IMR-90 (cell line): ENCODE data around the gene CRACR2B. TPM values are rescaled to one million over a fixed set of nuclear protein-coding genes. Genes with fewer than 3 reads are reported as not detected.
A peak's percentile ranks its signal among the peaks of the same experiment; 100 is the strongest.

ENCODE experiments used
- ATAC-seq: fragments of 200-7000 bp; cut with Tn5 transposase; 2 replicates; pipeline ENCODE4 v1.9.1; 2020; ENCODE audit warnings: low read depth, mild to moderate bottlenecking, moderate library complexity
- BruUV-seq: library from RNA; stranded (reverse); fragments of 400-500 nt; replicated peaks from 2 replicates; lab custom pipeline; 2021; lab: Mats Ljungman, UMichigan
- CTCF ChIA-PET: fragments of 300-600 bp; formaldehyde crosslinking; extraction: SDS; loops from one replicate; lab custom pipeline; 2021; ENCODE audit warnings: antibody characterized with exemption; lab: Yijun Ruan, JAX
- POLR2A ChIA-PET: fragments of 300-600 bp; sonication (Branson Sonifier 250); formaldehyde crosslinking; loops from one replicate; lab custom pipeline; 2022; ENCODE audit warnings: antibody characterized with exemption; ENCODE audit not compliant: unreplicated experiment; lab: Charles Lee
- DNase-seq: peaks from one replicate; pipeline ENCODE4 v3.0.0; 2013
- H2AFZ ChIP-seq: replicated peaks from 2 replicates; pipeline ENCODE3; 2013; ENCODE audit warnings: low read length, mild to moderate bottlenecking; ENCODE audit not compliant: poor library complexity
- H2AK5ac ChIP-seq: 2 replicates; pipeline ENCODE4 v1.6.1; 2013; ENCODE audit warnings: low read depth, low read length, inconsistent platforms
- H2AK9ac ChIP-seq: replicated peaks from 2 replicates; pipeline ENCODE3; 2013; ENCODE audit warnings: mild to moderate bottlenecking, low read depth, low read length, moderate library complexity; ENCODE audit not compliant: poor library complexity
- H2BK120ac ChIP-seq: 2 replicates; pipeline ENCODE4 v1.6.1; 2013; ENCODE audit warnings: low read depth, low read length, inconsistent platforms
- H2BK15ac ChIP-seq: 3 replicates; pipeline ENCODE4 v1.6.1; 2013; ENCODE audit warnings: low read depth, low read length, inconsistent platforms
- H2BK20ac ChIP-seq: 2 replicates; pipeline ENCODE4 v1.6.1; 2013; ENCODE audit warnings: low read depth, mild to moderate bottlenecking, inconsistent platforms, low read length, moderate library complexity
- H2BK5ac ChIP-seq: 2 replicates; pipeline ENCODE4 v1.6.1; 2013; ENCODE audit warnings: mild to moderate bottlenecking, low read depth, low read length, inconsistent platforms; ENCODE audit not compliant: poor library complexity, severe bottlenecking
- H3K14ac ChIP-seq: replicated peaks from 2 replicates; pipeline ENCODE4 v1.6.1; 2013; ENCODE audit warnings: low read depth, low read length, inconsistent platforms
- H3K18ac ChIP-seq: 2 replicates; pipeline ENCODE4 v1.6.1; 2013; ENCODE audit warnings: low read depth, low read length, control low read depth
- H3K23ac ChIP-seq: 2 replicates; pipeline ENCODE4 v1.6.1; 2013; ENCODE audit warnings: low read depth, low read length, inconsistent platforms
- H3K27ac ChIP-seq: 2 replicates; pipeline ENCODE4 v1.5.1; 2013; ENCODE audit warnings: mild to moderate bottlenecking, control low read depth, low read length; ENCODE audit not compliant: insufficient read depth
- H3K27me3 ChIP-seq: 2 replicates; pipeline ENCODE4 v1.6.1; 2013; ENCODE audit warnings: low read length; ENCODE audit not compliant: control insufficient read depth, insufficient read depth
- H3K36me3 ChIP-seq: 2 replicates; pipeline ENCODE4 v1.6.1; 2013; ENCODE audit warnings: low read length, mixed read lengths; ENCODE audit not compliant: control insufficient read depth, insufficient read depth
- H3K4ac ChIP-seq: 2 replicates; pipeline ENCODE4 v1.6.1; 2013; ENCODE audit warnings: low read depth, low read length, inconsistent platforms
- H3K4me1 ChIP-seq: 2 replicates; pipeline ENCODE4 v1.6.1; 2013; ENCODE audit warnings: low read length, mixed read lengths; ENCODE audit not compliant: control insufficient read depth, insufficient read depth
- H3K4me2 ChIP-seq: 2 replicates; pipeline ENCODE4 v1.6.1; 2013; ENCODE audit warnings: low read depth, mild to moderate bottlenecking, control low read depth, low read length, moderate library complexity
- H3K4me3 ChIP-seq: 2 replicates; pipeline ENCODE4 v1.5.1; 2013; ENCODE audit warnings: low read depth, mild to moderate bottlenecking, control low read depth, low read length, moderate library complexity; ENCODE audit not compliant: insufficient read depth
- H3K56ac ChIP-seq: 2 replicates; pipeline ENCODE4 v1.6.1; 2013; ENCODE audit warnings: low read length, inconsistent platforms; ENCODE audit not compliant: insufficient read depth; ENCODE audit errors: extremely low read depth
- H3K79me1 ChIP-seq, 2 experiments: 2 replicates each; pipeline ENCODE4 v1.6.1; 2013; ENCODE audit warnings: low read length in 2 of 2, inconsistent platforms in 1 of 2, low read depth in 1 of 2
- H3K9ac ChIP-seq: 2 replicates; pipeline ENCODE4 v1.6.1; 2013; ENCODE audit warnings: low read depth, low read length, control low read depth
- H3K9me1 ChIP-seq: 2 replicates; pipeline ENCODE4 v1.6.1; 2013; ENCODE audit warnings: low read length, inconsistent platforms; ENCODE audit not compliant: insufficient read depth
- H3K9me3 ChIP-seq: 2 replicates; pipeline ENCODE4 v1.6.1; 2013; ENCODE audit warnings: low read length; ENCODE audit not compliant: control insufficient read depth, insufficient read depth
- H4K20me1 ChIP-seq: 2 replicates; pipeline ENCODE4 v1.6.1; 2013; ENCODE audit warnings: low read length, inconsistent platforms; ENCODE audit not compliant: insufficient read depth
- H4K5ac ChIP-seq: 2 replicates; pipeline ENCODE4 v1.6.1; 2013; ENCODE audit warnings: mild to moderate bottlenecking, low read depth, low read length, control low read depth
- H4K8ac ChIP-seq, 2 experiments: 2 replicates each; pipeline ENCODE4 v1.6.1; 2013; ENCODE audit warnings: low read depth in 2 of 2, low read length in 2 of 2, control low read depth in 1 of 2, inconsistent platforms in 1 of 2
- H4K91ac ChIP-seq: 2 replicates; pipeline ENCODE4 v1.6.1; 2013; ENCODE audit warnings: low read depth, low read length, inconsistent platforms; ENCODE audit not compliant: insufficient read depth
- BHLHE40 ChIP-seq: fragments of 150-350 bp; IDR thresholded peaks from 2 replicates; pipeline ENCODE4 v1.6.1; 2016; ENCODE audit warnings: mild to moderate bottlenecking, low read depth, low read length
- CEBPB ChIP-seq: IDR thresholded peaks from 2 replicates; pipeline ENCODE4 v1.6.1; 2012; ENCODE audit warnings: low read depth, low read length, improper control_type of control experiment
- CHD1 ChIP-seq: IDR thresholded peaks from 2 replicates; pipeline ENCODE4 v1.6.1; 2012; ENCODE audit warnings: low read depth, low read length, improper control_type of control experiment
- CTCF ChIP-seq: conservative IDR thresholded peaks from 2 replicates; pipeline ENCODE4 v1.5.1; 2012; ENCODE audit warnings: mild to moderate bottlenecking, low read depth, low read length, improper control_type of control experiment
- FOS ChIP-seq: fragments of 150-350 bp; IDR thresholded peaks from 2 replicates; pipeline ENCODE4 v1.6.1; 2016; ENCODE audit warnings: low read depth, low read length
- MAFK ChIP-seq: IDR thresholded peaks from 2 replicates; pipeline ENCODE4 v1.6.1; 2012; ENCODE audit warnings: low read depth, low read length, improper control_type of control experiment
- MAZ ChIP-seq: IDR thresholded peaks from 2 replicates; pipeline ENCODE4 v1.6.1; 2012; ENCODE audit warnings: low read depth, mild to moderate bottlenecking, low read length, improper control_type of control experiment, moderate library complexity, borderline replicate concordance
- NFE2L2 ChIP-seq: fragments of 150-350 bp; IDR thresholded peaks from 2 replicates; pipeline ENCODE4 v1.6.1; 2016; ENCODE audit warnings: low read depth, mild to moderate bottlenecking, low read length
- POLR2A ChIP-seq: IDR thresholded peaks from 2 replicates; pipeline ENCODE4 v1.6.1; 2012; ENCODE audit warnings: mild to moderate bottlenecking, low read depth, low read length
- RFX5 ChIP-seq: IDR thresholded peaks from 2 replicates; pipeline ENCODE4 v1.8.0; 2012; ENCODE audit warnings: low read depth, mild to moderate bottlenecking, low read length, moderate library complexity
- whole genome bisulfite sequencing, 2 experiments: methylation state at CpG; one replicate each; pipeline versions ENCODE4 v1.1.5 to v1.1.7; 2013; ENCODE audit warnings: missing lambda C conversion rate in 2 of 2; ENCODE audit not compliant: insufficient read length in 1 of 2; ENCODE audit errors: extremely low coverage in 2 of 2; 5-methylcytosine and 5-hydroxymethylcytosine counted together
- dilution Hi-C: fragments of 300-500 bp; cut with HindIII; formaldehyde crosslinking; loops from one replicate; pipeline ENCODE4 v1.14.3; 2018; ENCODE audit warnings: low sequenced_read_pairs; ENCODE audit not compliant: unreplicated experiment
- in situ Hi-C: fragments of 300-500 bp; cut with MboI; formaldehyde crosslinking; loops from 3 replicates; pipeline ENCODE4 v1.14.3; 2019; ENCODE audit warnings: low sequenced_read_pairs, inconsistent platforms, mixed read lengths
- intact Hi-C: fragments of 100-400 bp; cut with micrococcal nuclease; formaldehyde crosslinking; loops from 2 replicates; pipeline ENCODE4 v1.10.0; 2022
- polyA plus RNA-seq, 3 experiments: library from polyadenylated mRNA; depleted of rRNA; stranded (reverse); fragments of >200 nt; gene quantifications; 2 replicates each; pipeline ENCODE4 v1.2.3, GENCODE V29; 2012; ENCODE audit warnings: low replicate concordance in 1 of 3
- total RNA-seq: library from RNA; depleted of rRNA; stranded (reverse); fragments of >200 nt; gene quantifications from 2 replicates; pipeline ENCODE4 v1.2.3, GENCODE V29; 2012
- TF ChIP-seq, protein P1 (sequence below): fragments of 150-350 bp; IDR thresholded peaks from 2 replicates; pipeline ENCODE4 v1.6.1; 2017; ENCODE audit warnings: mild to moderate bottlenecking, antibody characterized with exemption, low read length, low read depth
- TF ChIP-seq, protein P2 (sequence below): fragments of 150-350 bp; IDR thresholded peaks from 2 replicates; pipeline ENCODE4 v1.6.1; 2016; ENCODE audit warnings: low read depth, mild to moderate bottlenecking, low read length, moderate library complexity, borderline replicate concordance

Gene CRACR2B
- total and polyA plus RNA-seq, 2 of the 4 experiments (the other 2 are of a cell fraction), result 0.54 to 2.5 TPM

- DNase-seq (no peak), ATAC-seq (peak; percentile 6)
- H2BK15ac ChIP-seq, result peak overlapping the region; percentile 34; the same call in 1 of the 3 replicates
- H3K23ac ChIP-seq, result peak overlapping the region; percentile 96
- peak overlapping the region; percentile 84 for H3K4me3 ChIP-seq
- CTCF ChIA-PET, result interaction anchor here (0.8 kb wide), 1 partner anchor 50 kb away, joined by 3 read pairs; no protein-coding TSS in a partner anchor
- peaks cover 38% of the 10 kb centered on the region for H3K4me1 ChIP-seq
- peak overlapping the region; percentile 75 for H2AFZ ChIP-seq
- H3K18ac ChIP-seq, result peak overlapping the region; percentile 43
- peak overlapping the region; percentile 99 for H3K14ac ChIP-seq
- H2BK5ac ChIP-seq, result peak overlapping the region; percentile 93
- H3K36me3 ChIP-seq, result peaks cover 21% of the 10 kb centered on the region
- H3K9me3 ChIP-seq, result no peaks in the 10 kb centered on the region
- H3K27ac ChIP-seq, result peak overlapping the region; percentile 93
- intact Hi-C loops, result no loop called here
- peak overlapping the region; percentile 100 for H2AK9ac ChIP-seq
- H4K5ac ChIP-seq, result no peak overlapping the region; the same call in 1 of the 2 replicates
- WGBS, 2 experiments, result 1% methylated on average over 14 of the region's 55 CpGs; no CpG with 5 or more reads in 1 of the 2 experiments
- peaks cover 15 to 54% of the 10 kb centered on the region in 2 experiments for H3K79me1 ChIP-seq
- H4K20me1 ChIP-seq, result peaks cover 62% of the 10 kb centered on the region
- peak overlapping the region; percentile 78 for H3K56ac ChIP-seq
- dilution Hi-C loops, result no loop called here
- TF ChIP-seq, protein P1, sequence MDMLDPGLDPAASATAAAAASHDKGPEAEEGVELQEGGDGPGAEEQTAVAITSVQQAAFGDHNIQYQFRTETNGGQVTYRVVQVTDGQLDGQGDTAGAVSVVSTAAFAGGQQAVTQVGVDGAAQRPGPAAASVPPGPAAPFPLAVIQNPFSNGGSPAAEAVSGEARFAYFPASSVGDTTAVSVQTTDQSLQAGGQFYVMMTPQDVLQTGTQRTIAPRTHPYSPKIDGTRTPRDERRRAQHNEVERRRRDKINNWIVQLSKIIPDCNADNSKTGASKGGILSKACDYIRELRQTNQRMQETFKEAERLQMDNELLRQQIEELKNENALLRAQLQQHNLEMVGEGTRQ, result no peak
- TF ChIP-seq, protein P2, sequence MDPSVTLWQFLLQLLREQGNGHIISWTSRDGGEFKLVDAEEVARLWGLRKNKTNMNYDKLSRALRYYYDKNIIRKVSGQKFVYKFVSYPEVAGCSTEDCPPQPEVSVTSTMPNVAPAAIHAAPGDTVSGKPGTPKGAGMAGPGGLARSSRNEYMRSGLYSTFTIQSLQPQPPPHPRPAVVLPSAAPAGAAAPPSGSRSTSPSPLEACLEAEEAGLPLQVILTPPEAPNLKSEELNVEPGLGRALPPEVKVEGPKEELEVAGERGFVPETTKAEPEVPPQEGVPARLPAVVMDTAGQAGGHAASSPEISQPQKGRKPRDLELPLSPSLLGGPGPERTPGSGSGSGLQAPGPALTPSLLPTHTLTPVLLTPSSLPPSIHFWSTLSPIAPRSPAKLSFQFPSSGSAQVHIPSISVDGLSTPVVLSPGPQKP, result no peak
- TF ChIP-seq MAFK, result no peak
- peak; percentile 72; the same call in 1 of the 2 replicates for TF ChIP-seq MAZ
- peak; percentile 73 for TF ChIP-seq POLR2A
- TF ChIP-seq CEBPB, result no peak
- TF ChIP-seq CTCF, result no peak
- TF ChIP-seq FOS, result no peak
- TF ChIP-seq CHD1, result 0 out of 2 replicates have a peak, but pooled peaks have one; percentile 69
- no peak for TF ChIP-seq NFE2L2
- TF ChIP-seq RFX5, result no peak
- TF ChIP-seq BHLHE40, result 0 out of 2 replicates have a peak, but pooled peaks have one; percentile 5
- peak overlapping the region; percentile 94 for H2AK5ac ChIP-seq
- peak overlapping the region; percentile 80 for H3K4me2 ChIP-seq
- POLR2A ChIA-PET, result interaction anchor here (1.3 to 1.4 kb wide), 2 partner anchors 10 to 14 kb away, joined by 3 to 6 read pairs; partner anchors contain the start of genes PNPLA2 and TSPAN4
- peak overlapping the region; percentile 98 for H3K4ac ChIP-seq
- H2BK20ac ChIP-seq, result no peak overlapping the region
- H3K9ac ChIP-seq, result peak overlapping the region; percentile 94
- peak overlapping the region; percentile 51; the same call in 1 of the 2 replicates for H2BK120ac ChIP-seq
- peaks cover 21% of the 10 kb centered on the region for H3K9me1 ChIP-seq
- in situ Hi-C loops, result no loop called here
- no peaks in the 10 kb centered on the region for H3K27me3 ChIP-seq
- peak overlapping the region; percentile 77 for H4K91ac ChIP-seq
- no TSS peak for BruUV-seq
- peak overlapping the region in 1 of 2 experiments; percentile 14; a peak in 2 of 4 replicates for H4K8ac ChIP-seq
These were observed 5.5 kb downstream of the CRACR2B start for GRCh38 chr11:833114-833791.
